Muscle layer of duodenum (tissue), 2 donors: ENCODE data around the gene UGT1A6.
"Not testable (repeated sequence)": the region's sequence is repeated elsewhere in the genome, so short reads cannot be mapped to it uniquely, and the experiment has no call there.

ENCODE experiments used
- H3K27ac ChIP-seq: one replicate; pipeline ENCODE4 v1.7.0; 2013; ENCODE audit warnings: mild to moderate bottlenecking, low read length
- H3K27me3 ChIP-seq: one replicate; pipeline ENCODE4 v1.7.0; 2013; ENCODE audit warnings: low read depth, mild to moderate bottlenecking, control low read depth, low read length
- H3K36me3 ChIP-seq, 2 donors: one replicate each; pipeline ENCODE4 v1.7.0; 2013; ENCODE audit warnings: low read length in 2 of 2, control low read depth in 1 of 2, mild to moderate bottlenecking in 1 of 2; ENCODE audit not compliant: insufficient read depth in 2 of 2, control insufficient read depth in 1 of 2
- H3K4me1 ChIP-seq, 2 donors: one replicate each; pipeline ENCODE4 v1.7.0; 2013; ENCODE audit warnings: low read length in 2 of 2, mild to moderate bottlenecking in 2 of 2, control low read depth in 1 of 2, moderate library complexity in 1 of 2; ENCODE audit not compliant: insufficient read depth in 2 of 2, control insufficient read depth in 1 of 2
- H3K4me3 ChIP-seq, 2 donors: one replicate each; pipeline ENCODE4 v1.7.0; 2013; ENCODE audit warnings: low read length in 2 of 2, low read depth in 1 of 2, mild to moderate bottlenecking in 1 of 2
- H3K9me3 ChIP-seq, 2 donors: one replicate each; pipeline ENCODE4 v1.7.0; 2013; ENCODE audit warnings: low read length in 2 of 2, control low read depth in 1 of 2, mild to moderate bottlenecking in 1 of 2; ENCODE audit not compliant: control insufficient read depth in 1 of 2
- donor health status: healthy.

The UGT1A6 gene

GRCh38 chr2:233688341-233688740, 4.3 kb upstream of the UGT1A6 start:
- Histone ChIP-seq H3K27me3 (no peaks in the 10 kb centered on the region), H3K9me3 (no peaks in the 10 kb centered on the region), H3K36me3 (no peaks in the 10 kb centered on the region), H3K4me3 (no peak overlapping the region), H3K27ac (no peak overlapping the region), H3K4me1 (no peaks in the 10 kb centered on the region)

DNA sequence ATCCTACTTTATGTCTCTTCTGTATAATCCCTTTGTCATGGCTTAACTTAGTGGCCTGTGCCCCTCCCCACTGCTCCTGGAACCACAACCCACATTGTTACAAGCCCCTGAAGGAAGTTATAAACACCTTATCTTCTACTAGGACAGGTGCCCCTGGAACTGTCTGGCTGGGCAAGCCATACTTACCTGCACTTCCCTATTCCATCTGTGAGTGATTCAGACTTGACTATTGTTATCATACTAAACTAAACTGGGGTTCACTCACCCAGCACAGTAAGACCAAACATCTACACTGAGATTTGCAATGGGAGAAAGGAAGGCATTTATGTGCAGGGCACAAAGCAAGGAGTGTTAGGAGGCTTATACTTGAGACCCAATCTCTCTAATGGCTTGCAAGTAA, 3.7 kb upstream of the UGT1A6 start:
- Histone ChIP-seq H3K9me3 (no peaks in the 10 kb centered on the region), H3K36me3 (no peaks in the 10 kb centered on the region), H3K4me3 (no peak overlapping the region), H3K27ac (no peak overlapping the region), H3K27me3 (no peaks in the 10 kb centered on the region), H3K4me1 (no peaks in the 10 kb centered on the region)

- no peaks in the 10 kb centered on the region for H3K36me3 ChIP-seq
- no peak overlapping the region for H3K4me3 ChIP-seq
- H3K27ac ChIP-seq = no peak overlapping the region
- no peaks in the 10 kb centered on the region for H3K9me3 ChIP-seq
- H3K27me3 ChIP-seq = no peaks in the 10 kb centered on the region
- no peaks in the 10 kb centered on the region for H3K4me1 ChIP-seq
Observed at GRCh38 chr2:233689501-233689900, 3.2 kb upstream of the UGT1A6 start.

DNA sequence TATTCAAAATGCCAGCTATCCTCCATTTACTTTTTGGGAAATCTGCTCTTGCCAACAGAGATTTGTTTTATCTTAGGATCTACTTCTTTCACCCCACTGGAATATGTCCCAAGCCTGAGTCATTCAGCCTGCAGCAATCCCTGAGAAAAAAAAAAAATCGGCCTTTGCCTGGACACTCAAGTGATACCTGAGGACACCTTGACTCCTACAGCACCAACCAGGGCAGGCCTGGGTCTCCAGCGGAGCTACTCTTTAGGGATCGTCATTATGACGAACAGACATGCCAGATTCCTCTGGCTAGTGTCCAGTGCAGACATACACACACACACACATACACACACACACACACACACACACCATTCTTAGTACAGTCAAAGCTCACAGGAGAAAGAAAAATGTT, 2.2 kb upstream of the UGT1A6 start:
- no peak overlapping the region for H3K27ac ChIP-seq
- H3K4me1 ChIP-seq = no peaks in the 10 kb centered on the region
- no peaks in the 10 kb centered on the region for H3K27me3 ChIP-seq

DNA sequence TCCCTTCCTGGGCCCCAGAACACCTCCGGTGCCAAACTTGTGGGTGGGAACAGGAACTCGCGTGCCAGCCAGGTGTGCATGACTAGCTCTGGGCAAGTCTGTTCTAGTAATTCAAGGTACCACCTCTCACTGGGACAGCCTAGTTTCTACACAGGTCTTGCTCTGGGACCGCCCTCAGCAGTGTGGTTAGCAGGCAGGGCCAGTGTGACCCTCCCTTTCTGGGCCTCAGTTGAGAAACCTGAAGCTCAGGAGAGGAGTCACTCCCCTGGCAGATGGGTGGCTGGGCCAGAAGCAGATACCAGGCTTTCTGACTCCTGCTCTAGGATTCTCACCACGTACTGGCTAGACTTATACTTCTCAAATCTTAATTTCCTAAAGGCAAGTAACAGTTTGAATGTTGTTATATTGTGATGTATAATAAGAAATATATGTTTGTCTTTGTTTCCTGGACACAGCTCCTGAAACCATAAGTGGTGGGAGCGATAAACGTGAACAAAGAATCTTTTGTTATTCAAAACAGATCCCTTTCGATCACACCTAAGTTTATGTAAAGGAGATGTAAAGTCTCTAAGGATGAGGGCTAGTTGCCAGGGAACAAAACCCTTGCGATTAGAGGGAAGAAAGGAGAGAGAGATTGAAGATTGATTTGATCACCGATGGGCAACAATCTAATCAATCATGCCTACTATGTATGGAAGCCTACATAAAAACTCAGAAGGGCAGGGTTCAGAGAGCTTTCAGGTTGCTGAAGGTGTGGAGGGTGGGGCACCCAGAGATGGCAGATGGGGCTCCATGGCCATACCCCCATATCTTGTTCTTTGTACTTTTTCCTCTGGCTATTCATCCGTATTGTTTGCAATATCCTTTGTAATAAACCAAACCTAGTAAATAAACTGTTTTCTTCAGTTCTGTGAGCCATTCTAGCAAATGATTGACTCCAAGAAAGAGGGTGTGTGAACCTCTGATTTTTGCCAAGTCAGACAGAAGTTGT, 952 bp upstream of the UGT1A6 start:
- Histone ChIP-seq H3K4me3 (no peak overlapping the region), H3K27me3 (no peaks in the 10 kb centered on the region), H3K9me3 (no peaks in the 10 kb centered on the region), H3K27ac (no peak overlapping the region), H3K36me3 (no peaks in the 10 kb centered on the region), H3K4me1 (no peaks in the 10 kb centered on the region)

More for the DNA sequence above, 2.2 kb upstream of the UGT1A6 start:
- H3K9me3 ChIP-seq = no peaks in the 10 kb centered on the region
- no peaks in the 10 kb centered on the region for H3K36me3 ChIP-seq
- no peak overlapping the region for H3K4me3 ChIP-seq

DNA sequence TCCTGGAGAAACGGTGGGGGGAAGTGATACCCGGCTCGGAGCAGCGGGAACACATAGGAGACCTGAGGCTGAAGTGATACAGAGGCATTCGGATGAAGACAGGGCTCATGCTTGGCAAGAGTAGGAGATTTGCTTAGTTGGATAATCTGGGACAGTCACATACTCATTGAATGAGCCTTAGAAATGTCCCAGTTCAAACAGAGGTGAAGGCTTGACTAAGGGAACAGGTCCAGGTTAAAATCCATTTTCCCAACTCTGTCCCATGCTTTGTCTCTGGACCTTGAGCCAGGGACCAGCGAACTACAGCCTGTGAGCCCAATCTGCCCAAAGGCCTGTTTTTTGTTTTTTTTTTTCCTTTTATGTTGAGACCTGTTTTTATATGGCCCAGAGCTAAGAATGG, 1.3 kb downstream of the UGT1A6 start:
- H3K4me1 ChIP-seq = no peaks in the 10 kb centered on the region
- no peaks in the 10 kb centered on the region for H3K9me3 ChIP-seq
- H3K27ac ChIP-seq = no peak overlapping the region
- H3K27me3 ChIP-seq = no peaks in the 10 kb centered on the region
- H3K4me3 ChIP-seq = no peak overlapping the region
- H3K36me3 ChIP-seq = no peaks in the 10 kb centered on the region

GRCh38 chr2:233698740-233699139, 6.0 kb downstream of the UGT1A6 start:
- Histone ChIP-seq H3K4me3 (no peak overlapping the region), H3K36me3 (no peaks in the 10 kb centered on the region), H3K9me3 (peaks cover 0 to 6% of the 10 kb centered on the region in 2 donors), H3K27ac (no peak overlapping the region), H3K4me1 (no peaks in the 10 kb centered on the region), H3K27me3 (no peaks in the 10 kb centered on the region)

DNA sequence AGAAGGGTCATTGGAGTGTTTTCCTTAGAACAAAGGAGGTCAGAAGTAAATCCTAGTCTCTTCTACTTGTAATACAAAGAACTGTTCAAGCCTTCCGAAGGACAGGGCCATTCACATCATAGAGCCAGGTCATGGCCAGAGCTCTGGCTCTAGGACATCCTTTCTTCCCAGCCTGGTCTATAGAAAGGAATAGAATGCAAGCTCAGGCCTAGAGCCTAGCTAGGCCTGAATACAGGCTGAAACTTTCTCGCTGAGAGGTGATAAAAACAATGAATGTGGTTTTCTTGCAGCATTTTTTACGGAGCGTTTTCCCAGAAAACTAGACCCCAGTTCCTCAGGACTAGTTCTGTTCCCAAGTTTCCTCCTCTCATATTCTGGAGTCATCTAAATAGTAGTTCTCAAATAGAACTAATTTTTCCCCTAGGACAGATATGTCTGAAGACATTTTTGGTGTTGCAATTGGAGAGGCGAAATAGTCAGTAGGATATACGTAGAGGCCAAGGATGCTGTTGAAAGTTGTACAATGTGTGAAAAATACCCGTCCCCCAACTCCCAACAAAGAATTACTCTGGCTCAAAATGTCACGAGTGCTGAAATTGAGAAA, 6.8 kb downstream of the UGT1A6 start:
- Histone ChIP-seq H3K27me3 (no peaks in the 10 kb centered on the region), H3K9me3 (peaks cover 0 to 8% of the 10 kb centered on the region in 2 donors), H3K27ac (no peak overlapping the region), H3K4me3 (no peak overlapping the region), H3K4me1 (no peaks in the 10 kb centered on the region), H3K36me3 (no peaks in the 10 kb centered on the region)

- Histone ChIP-seq H3K4me3 (no peak overlapping the region), H3K4me1 (no peaks in the 10 kb centered on the region), H3K36me3 (no peaks in the 10 kb centered on the region), H3K27me3 (no peaks in the 10 kb centered on the region), H3K27ac (no peak overlapping the region), H3K9me3 (peaks cover 0 to 8% of the 10 kb centered on the region in 2 donors)
Observed at GRCh38 chr2:233700028-233700635, 7.4 kb downstream of the UGT1A6 start.

- not testable (repeated sequence) for H3K4me3 ChIP-seq, H3K4me1 ChIP-seq, H3K9me3 ChIP-seq, H3K36me3 ChIP-seq, H3K27ac ChIP-seq, H3K27me3 ChIP-seq
Observed at GRCh38 chr2:233700842-233701241, 8.2 kb downstream of the UGT1A6 start.

DNA sequence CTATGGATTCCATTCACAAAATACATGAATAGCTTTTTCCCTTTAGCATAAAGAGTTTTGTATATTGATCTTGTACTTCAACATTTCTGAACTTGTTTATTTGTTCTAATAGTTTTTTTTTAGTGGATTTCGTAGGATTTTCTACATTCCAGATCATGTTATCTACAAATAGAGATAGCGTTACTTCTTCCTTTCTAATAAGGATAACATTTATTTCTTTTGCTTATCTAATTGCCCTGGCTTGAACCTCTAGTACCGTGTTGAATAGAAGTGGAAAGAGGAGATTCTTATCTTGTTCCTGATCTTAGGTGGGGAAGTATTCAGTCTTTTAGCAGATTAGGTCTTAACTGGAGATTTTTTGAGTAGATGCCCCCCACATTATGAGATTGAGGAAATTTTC, 9.5 kb downstream of the UGT1A6 start:
- Histone ChIP-seq H3K27ac (no peak overlapping the region), H3K9me3 (peaks cover 0 to 8% of the 10 kb centered on the region in 2 donors), H3K4me1 (no peaks in the 10 kb centered on the region), H3K27me3 (no peaks in the 10 kb centered on the region), H3K4me3 (no peak overlapping the region), H3K36me3 (no peaks in the 10 kb centered on the region)
